MCF 10A (cell line): Measurements from ENCODE around the gene SPOCK1. TPM values are rescaled to one million over a fixed set of nuclear protein-coding genes. Genes with fewer than 3 reads are reported as not detected.

Experiments used
- BruUV-seq: library from RNA; stranded (reverse); fragments of 400-500 nt; replicated peaks from 2 replicates; lab custom pipeline; 2021; lab: Mats Ljungman, UMichigan
- CTCF ChIA-PET: fragments of 300-600 bp; sonication (Branson Sonifier 250); formaldehyde crosslinking; extraction: SDS; loops from one replicate; lab custom pipeline; 2021; ENCODE audit warnings: antibody characterized with exemption, inconsistent platforms; lab: Yijun Ruan, JAX
- POLR2A ChIA-PET: fragments of 300-600, 350-650 bp; sonication (Branson Sonifier 250); formaldehyde crosslinking; extraction: SDS; loops from one replicate; lab custom pipeline; 2020; ENCODE audit warnings: antibody characterized with exemption, inconsistent platforms; lab: Yijun Ruan, JAX
- DNase-seq: peaks from one replicate; pipeline ENCODE4 v3.0.0-alpha.2; 2018; ENCODE audit not compliant: unreplicated experiment
- H3K27ac Mint-ChIP-seq: one replicate; pipeline ENCODE4 v1.8.0; 2022; ENCODE audit warnings: mild to moderate bottlenecking, low read depth, mixed read lengths; ENCODE audit not compliant: unreplicated experiment
- H3K27me3 Mint-ChIP-seq: one replicate; pipeline ENCODE4 v1.8.0; 2022; ENCODE audit warnings: mixed read lengths; ENCODE audit not compliant: insufficient read depth, unreplicated experiment
- H3K36me3 Mint-ChIP-seq: one replicate; pipeline ENCODE4 v1.8.0; 2022; ENCODE audit warnings: mild to moderate bottlenecking, moderate library complexity, mixed read lengths; ENCODE audit not compliant: insufficient read depth, unreplicated experiment
- H3K4me1 Mint-ChIP-seq: one replicate; pipeline ENCODE4 v1.8.0; 2022; ENCODE audit warnings: mixed read lengths; ENCODE audit not compliant: insufficient read depth, unreplicated experiment
- H3K4me3 Mint-ChIP-seq: one replicate; pipeline ENCODE4 v1.8.0; 2022; ENCODE audit warnings: mild to moderate bottlenecking, moderate library complexity, mixed read lengths; ENCODE audit not compliant: unreplicated experiment
- H3K9me3 Mint-ChIP-seq: one replicate; pipeline ENCODE4 v1.8.0; 2022; ENCODE audit warnings: mixed read lengths; ENCODE audit not compliant: unreplicated experiment
- CTCF ChIP-seq: fragments of 200-600 bp; IDR thresholded peaks from one replicate; pipeline ENCODE4 v1.8.0; 2022; ENCODE audit warnings: antibody characterized with exemption, mild to moderate bottlenecking; ENCODE audit not compliant: unreplicated experiment
- intact Hi-C: fragments of 100-400 bp; cut with micrococcal nuclease; formaldehyde crosslinking; loops from 2 replicates; pipeline ENCODE4 v1.14.1; 2022
- total RNA-seq: library from RNA; stranded (reverse); gene quantifications from 2 replicates; pipeline ENCODE4 v1.2.3, GENCODE V29; 2022

The SPOCK1 gene
- total RNA-seq, 1 experiment from 2014 or later = 34.3 TPM

DNA sequence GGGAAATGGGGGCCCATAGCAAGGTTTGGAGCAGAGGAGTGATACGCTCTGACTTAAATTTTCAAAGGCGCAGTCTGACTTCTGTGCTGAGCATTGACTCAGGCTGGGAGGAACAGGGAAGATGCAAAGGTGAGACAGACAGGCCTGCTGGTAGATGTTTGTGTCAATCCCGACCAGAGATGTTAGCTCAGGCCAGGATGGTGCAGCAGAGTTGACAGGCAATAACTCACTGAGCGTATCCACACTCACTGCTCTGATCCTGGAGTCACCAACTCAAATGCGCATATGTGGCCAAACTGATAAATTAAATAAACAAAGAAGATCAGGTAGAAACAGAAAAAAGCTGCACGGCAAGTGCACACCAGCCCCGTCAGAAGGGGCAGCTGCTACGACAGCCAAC, 95.3 kb downstream of the SPOCK1 start:
- TF ChIP-seq CTCF = no peak
- Mint-ChIP-seq H3K27ac (no peak overlapping the region), H3K27me3 (no peaks in the 10 kb centered on the region), H3K4me3 (no peak overlapping the region), H3K36me3 (no peaks in the 10 kb centered on the region), H3K4me1 (peaks cover 7% of the 10 kb centered on the region), H3K9me3 (no peaks in the 10 kb centered on the region)
- no TSS peak for BruUV-seq
- intact Hi-C loops = no loop called here
- DNase-seq = no peak
- POLR2A ChIA-PET = no interaction called here
- CTCF ChIA-PET = interaction anchor here (1.0 kb wide), 1 partner anchor 9 kb away, joined by 3 read pairs; no protein-coding TSS in a partner anchor

DNA sequence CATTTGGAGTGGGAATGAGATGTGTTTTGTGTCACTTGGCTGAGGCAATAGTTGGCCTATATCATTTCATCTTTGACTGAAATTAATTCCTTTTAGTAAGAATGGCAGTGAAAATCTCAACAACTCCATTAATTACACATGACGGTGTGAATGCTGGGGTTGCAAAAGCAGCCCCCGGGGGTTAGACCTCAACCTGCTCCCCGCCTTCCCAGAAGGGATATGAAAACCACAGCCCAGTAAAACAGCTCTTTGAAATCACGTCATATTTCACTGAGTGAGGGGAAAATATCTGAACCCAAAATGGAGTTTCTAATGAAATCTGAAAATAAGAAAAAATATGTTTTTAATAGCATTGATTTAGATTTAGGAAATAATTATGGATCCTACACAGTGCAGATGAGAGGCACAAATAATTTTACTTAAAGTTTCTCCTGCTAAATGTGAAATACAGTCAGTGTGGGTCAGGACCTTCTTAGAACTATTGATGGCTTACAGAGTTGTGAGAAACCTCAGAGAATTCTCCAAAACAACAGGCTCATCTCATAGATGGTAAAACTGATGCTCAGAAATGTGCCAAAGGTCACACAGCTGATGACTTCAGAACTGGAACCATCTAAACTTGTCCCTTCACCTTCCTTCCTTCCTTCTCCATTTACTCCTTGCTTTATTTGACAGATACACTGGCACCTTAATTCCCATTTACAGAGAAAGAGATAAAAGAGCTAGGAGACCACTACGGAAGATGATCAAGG, 96.5 kb downstream of the SPOCK1 start:
- H3K4me3 Mint-ChIP-seq = no peak overlapping the region
- H3K36me3 Mint-ChIP-seq = no peaks in the 10 kb centered on the region
- intact Hi-C loops = no loop called here
- H3K27me3 Mint-ChIP-seq = no peaks in the 10 kb centered on the region
- BruUV-seq = no TSS peak
- no peak overlapping the region for H3K27ac Mint-ChIP-seq
- peaks cover 7% of the 10 kb centered on the region for H3K4me1 Mint-ChIP-seq
- DNase-seq = no peak
- ChIA-PET POLR2A (interaction anchor here (1.0 kb wide), 1 partner anchor 19 kb away, joined by 3 read pairs; no protein-coding TSS in a partner anchor), CTCF (interaction anchor here (0.6 to 2.4 kb wide), 3 partner anchors 9 to 82 kb away, joined by 3 to 11 read pairs (median 4); no protein-coding TSS in a partner anchor)
- H3K9me3 Mint-ChIP-seq = no peaks in the 10 kb centered on the region
- no peak for TF ChIP-seq CTCF

GRCh38 chr5:137401946-137402345, 97.2 kb downstream of the SPOCK1 start:
- no peak for DNase-seq
- Mint-ChIP-seq H3K27me3 (no peaks in the 10 kb centered on the region), H3K4me3 (no peak overlapping the region), H3K4me1 (peaks cover 7% of the 10 kb centered on the region), H3K36me3 (no peaks in the 10 kb centered on the region), H3K9me3 (no peaks in the 10 kb centered on the region), H3K27ac (no peak overlapping the region)
- POLR2A ChIA-PET = interaction anchor here (1.0 kb wide), 1 partner anchor 19 kb away, joined by 3 read pairs; no protein-coding TSS in a partner anchor
- no TSS peak for BruUV-seq
- CTCF ChIA-PET = interaction anchor here (2.4 kb wide), 1 partner anchor 82 kb away, joined by 11 read pairs; no protein-coding TSS in a partner anchor
- TF ChIP-seq CTCF = no peak
- intact Hi-C loops = no loop called here

DNA sequence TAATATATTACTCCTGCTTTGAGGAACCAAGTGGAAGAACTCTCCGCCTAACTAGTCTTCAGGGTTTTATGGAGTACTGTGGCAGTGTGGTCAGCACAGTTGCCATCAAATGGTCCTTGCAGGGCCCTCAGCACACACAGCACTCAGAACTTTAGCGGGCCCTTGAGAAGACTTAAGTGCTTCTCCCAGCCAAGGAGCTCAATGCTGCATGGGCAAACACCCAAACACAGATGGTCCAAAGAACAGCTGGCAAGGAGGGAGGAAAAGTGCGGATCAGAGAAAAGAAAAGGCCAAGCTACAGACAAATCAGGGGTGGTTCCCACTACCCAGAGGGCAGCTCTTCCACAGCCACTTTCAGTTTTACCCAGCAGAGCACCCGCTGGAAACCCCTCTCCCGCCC, 98.6 kb downstream of the SPOCK1 start:
- H3K4me1 Mint-ChIP-seq = peaks cover 9% of the 10 kb centered on the region
- no peaks in the 10 kb centered on the region for H3K36me3 Mint-ChIP-seq
- no peaks in the 10 kb centered on the region for H3K9me3 Mint-ChIP-seq
- H3K4me3 Mint-ChIP-seq = no peak overlapping the region
- CTCF ChIA-PET = interaction anchor here (1.0 kb wide), 1 partner anchor 80 kb away, joined by 3 read pairs; no protein-coding TSS in a partner anchor
- BruUV-seq = no TSS peak
- no peaks in the 10 kb centered on the region for H3K27me3 Mint-ChIP-seq
- DNase-seq = no peak
- intact Hi-C loops = no loop called here
- POLR2A ChIA-PET = no interaction called here
- no peak overlapping the region for H3K27ac Mint-ChIP-seq
- no peak for TF ChIP-seq CTCF
